Left lobe of liver (tissue), 2 donors: ENCODE results near the gene VCL. TPM values are rescaled to one million over a fixed set of nuclear protein-coding genes. Genes with fewer than 3 reads are reported as not detected.

Experiments
- ATAC-seq: fragments of 200-7000 bp; cut with Tn5 transposase; one replicate; pipeline ENCODE4 v1.9.1; 2020; ENCODE audit warnings: mild to moderate bottlenecking, moderate library complexity
- DNase-seq: peaks from one replicate; pipeline ENCODE4 v3.0.0-alpha.2; 2020; ENCODE audit warnings: low spot score
- total RNA-seq: library from RNA; stranded (reverse); gene quantifications from one replicate; pipeline ENCODE4 v1.2.1, GENCODE V29; 2021
- donor health status: DM: no; HTN: no; CAD: no; lungs with moderate emphysema.
- donor health status: DM: no; HTN: yes; CAD: no.

VCL gene
- total RNA-seq, 1 donor from 2014 or later = 14.5 TPM

GRCh38 chr10:74067373-74068352 lies 69.7 kb downstream of the VCL start:
- DNase-seq (no peak), ATAC-seq (peak; percentile 66)

- no peak for DNase-seq
- no peak for ATAC-seq
Observed at GRCh38 chr10:74071157-74071556, 73.2 kb downstream of the VCL start.

- no peak for ATAC-seq
- no peak for DNase-seq
Observed at GRCh38 chr10:74072503-74072902, 74.6 kb downstream of the VCL start.

GRCh38 chr10:74075906-74076305 lies 78.0 kb downstream of the VCL start:
- ATAC-seq = no peak

GRCh38 chr10:74076961-74077360 lies 79.0 kb downstream of the VCL start:
- no peak for DNase-seq
- ATAC-seq = no peak

More at GRCh38 chr10:74075906-74076305, 78.0 kb downstream of the VCL start:
- no peak for DNase-seq

- ATAC-seq (no peak), DNase-seq (no peak)
Observed at GRCh38 chr10:74077416-74077815, 79.5 kb downstream of the VCL start.

- DNase-seq (no peak), ATAC-seq (no peak)
Observed at GRCh38 chr10:74078037-74078436, 80.1 kb downstream of the VCL start.

GRCh38 chr10:74079028-74079935 lies 81.4 kb downstream of the VCL start:
- ATAC-seq = no peak
- no peak for DNase-seq

- DNase-seq = no peak
- no peak for ATAC-seq
Observed at GRCh38 chr10:74079936-74080590, 82.1 kb downstream of the VCL start.

GRCh38 chr10:74081192-74081803 lies 83.4 kb downstream of the VCL start:
- ATAC-seq (peak; percentile 91), DNase-seq (no peak)

- ATAC-seq = peak; percentile 70
Observed at GRCh38 chr10:74081941-74082718, 84.2 kb downstream of the VCL start.

GRCh38 chr10:74083304-74083703 lies 85.4 kb downstream of the VCL start:
- DNase-seq (no peak), ATAC-seq (peak; percentile 81)

More at GRCh38 chr10:74081941-74082718, 84.2 kb downstream of the VCL start:
- DNase-seq = no peak

GRCh38 chr10:74084955-74085354 lies 87.0 kb downstream of the VCL start:
- ATAC-seq = no peak

GRCh38 chr10:74086317-74086716 lies 88.4 kb downstream of the VCL start:
- no peak for DNase-seq
- no peak for ATAC-seq

More at GRCh38 chr10:74084955-74085354, 87.0 kb downstream of the VCL start:
- DNase-seq = no peak

- ATAC-seq (no peak), DNase-seq (no peak)
Observed at GRCh38 chr10:74088722-74089121, 90.8 kb downstream of the VCL start.

GRCh38 chr10:74092372-74092771 lies 94.5 kb downstream of the VCL start:
- ATAC-seq (no peak), DNase-seq (no peak)

GRCh38 chr10:74093530-74094164 lies 95.7 kb downstream of the VCL start:
- no peak for DNase-seq
- ATAC-seq = no peak

GRCh38 chr10:74094231-74094630 lies 96.3 kb downstream of the VCL start:
- ATAC-seq (peak; percentile 85), DNase-seq (peak; percentile 58)

GRCh38 chr10:74096777-74097176 lies 98.9 kb downstream of the VCL start:
- ATAC-seq (no peak), DNase-seq (no peak)
